Measurements from ENCODE around the gene DDX56. TPM values are rescaled to one million over a fixed set of nuclear protein-coding genes. Genes with fewer than 3 reads are reported as not detected.

The DDX56 gene
- total RNA-seq, 4 donors from 2014 or later: 43.0 to 104 (median 50.3) TPM

- no peak for DNase-seq (ENCODE audit: low spot score)
- no peak for TF ChIP-seq CTCF (IDR thresholded peaks at IDR 0.05)
- peak; percentile 49 for ATAC-seq (ENCODE audit: low FRiP score)
These were observed 43.6 kb upstream of the DDX56 start for GRCh38 chr7:44617225-44617890.

- ATAC-seq (ENCODE audit: low FRiP score) (no peak), DNase-seq (ENCODE audit: low spot score) (no peak)
- no peak for TF ChIP-seq CTCF (IDR thresholded peaks at IDR 0.05)
These were observed 42.8 kb upstream of the DDX56 start for GRCh38 chr7:44616545-44616944.

- no peak for ATAC-seq (ENCODE audit: low FRiP score)
- TF ChIP-seq CTCF (IDR thresholded peaks at IDR 0.05): no peak
- DNase-seq (ENCODE audit: low spot score): no peak
These were observed 42.1 kb upstream of the DDX56 start for GRCh38 chr7:44615793-44616192.

- TF ChIP-seq CTCF (IDR thresholded peaks at IDR 0.05): no peak
- DNase-seq (ENCODE audit: low spot score) (no peak), ATAC-seq (ENCODE audit: low FRiP score) (no peak)
These were observed 41.5 kb upstream of the DDX56 start for GRCh38 chr7:44615149-44615611.

GRCh38 chr7:44609829-44610228 lies 36.1 kb upstream of the DDX56 start:
- ATAC-seq (ENCODE audit: low FRiP score): no peak
- TF ChIP-seq CTCF (IDR thresholded peaks at IDR 0.05): no peak
- no peak for DNase-seq (ENCODE audit: low spot score)

GRCh38 chr7:44608916-44609648 lies 35.4 kb upstream of the DDX56 start:
- ATAC-seq (ENCODE audit: low FRiP score) (no peak), DNase-seq (ENCODE audit: low spot score) (no peak)
- no peak for TF ChIP-seq CTCF (IDR thresholded peaks at IDR 0.05)

Data from omental fat pad (tissue), 4 donors.